CD14-positive monocyte (primary cell): Measurements from ENCODE around the gene DRGX. TPM values are rescaled to one million over a fixed set of nuclear protein-coding genes. Genes with fewer than 3 reads are reported as not detected.

Source experiments
- DNase-seq, 3 donors: peaks; one replicate each; pipeline ENCODE4 v3.0.0-alpha.2; 2011 to 2022
- H2AFZ ChIP-seq: 2 replicates; pipeline ENCODE4 v1.6.0; 2012; ENCODE audit warnings: mild to moderate bottlenecking, low read depth, low read length, inconsistent platforms; ENCODE audit not compliant: insufficient read depth, poor library complexity, severe bottlenecking
- H3K27ac ChIP-seq, 2 donors: 1 replicate in 1 of 2; 2 replicates in 1 of 2; pipeline ENCODE4 v1.5.1; 2012 to 2013; ENCODE audit warnings: low read length in 2 of 2, control low read depth in 1 of 2, inconsistent platforms in 1 of 2, low read depth in 1 of 2, mild to moderate bottlenecking in 1 of 2
- H3K27me3 ChIP-seq, 2 donors: one replicate each; pipeline versions ENCODE4 v1.6.0 to v1.6.1; 2011 to 2013; ENCODE audit warnings: low read length in 2 of 2; ENCODE audit not compliant: control insufficient read depth in 2 of 2, insufficient read depth in 2 of 2
- H3K36me3 ChIP-seq, 2 donors: replicated peaks in 1 of 2; 1 replicate in 1 of 2; 2 replicates in 1 of 2; pipeline versions ENCODE4 v1.5.1 to v1.6.1; 2012 to 2013; ENCODE audit warnings: low read length in 2 of 2, control low read depth in 1 of 2, inconsistent platforms in 1 of 2, mild to moderate bottlenecking in 1 of 2; ENCODE audit not compliant: insufficient read depth in 2 of 2, control insufficient read depth in 1 of 2
- H3K4me1 ChIP-seq, 2 donors: 1 replicate in 1 of 2; 2 replicates in 1 of 2; pipeline versions ENCODE4 v1.5.1 to v1.6.1; 2012 to 2013; ENCODE audit warnings: low read length in 2 of 2, control low read depth in 1 of 2, inconsistent platforms in 1 of 2, mild to moderate bottlenecking in 1 of 2, moderate library complexity in 1 of 2; ENCODE audit not compliant: insufficient read depth in 2 of 2, control insufficient read depth in 1 of 2
- H3K4me2 ChIP-seq: replicated peaks from 2 replicates; pipeline ENCODE3; 2012; ENCODE audit warnings: low read length, moderate library complexity, mild to moderate bottlenecking; ENCODE audit not compliant: poor library complexity, severe bottlenecking; ENCODE audit errors: extremely low read depth
- H3K4me3 ChIP-seq, 3 experiments: fragments of 200-600 bp in 1 of 3; sonication (generic) in 1 of 3; replicated peaks in 1 of 3; 1 replicate in 2 of 3; 2 replicates in 1 of 3; pipeline ENCODE4 v1.5.1; 2011 to 2013; ENCODE audit warnings: low read length in 3 of 3, mild to moderate bottlenecking in 3 of 3, control low read depth in 2 of 3, low read depth in 2 of 3, inconsistent platforms in 1 of 3, moderate library complexity in 1 of 3
- H3K79me2 ChIP-seq: 2 replicates; pipeline ENCODE4 v1.6.0; 2012; ENCODE audit warnings: mild to moderate bottlenecking, control low read depth, inconsistent platforms, low read length, moderate library complexity; ENCODE audit not compliant: insufficient read depth
- H3K9ac ChIP-seq: 2 replicates; pipeline ENCODE4 v1.6.0; 2017; ENCODE audit warnings: low read length, mild to moderate bottlenecking; ENCODE audit not compliant: insufficient read depth, poor library complexity, severe bottlenecking
- H3K9me3 ChIP-seq, 2 donors: replicated peaks in 1 of 2; 1 replicate in 1 of 2; 2 replicates in 1 of 2; pipeline versions ENCODE4 v1.5.1 to v1.6.1; 2012 to 2013; ENCODE audit warnings: low read length in 2 of 2, control low read depth in 1 of 2; ENCODE audit not compliant: control insufficient read depth in 1 of 2, insufficient read depth in 1 of 2
- H4K20me1 ChIP-seq: 2 replicates; pipeline ENCODE4 v1.6.0; 2012; ENCODE audit warnings: mild to moderate bottlenecking, low read length, control low read depth, moderate library complexity; ENCODE audit not compliant: insufficient read depth
- H3K27ac Mint-ChIP-seq, 7 donors: one replicate each; pipeline ENCODE4 v1.8.0; 2020; ENCODE audit warnings: mild to moderate bottlenecking in 7 of 7, mixed read lengths in 7 of 7, moderate library complexity in 6 of 7, inconsistent platforms in 2 of 7
- H3K27me3 Mint-ChIP-seq, 3 donors: one replicate each; pipeline ENCODE4 v1.8.0; 2021 to 2022; ENCODE audit warnings: low read depth in 3 of 3, mild to moderate bottlenecking in 3 of 3, mixed read lengths in 3 of 3, moderate library complexity in 3 of 3, inconsistent platforms in 1 of 3
- H3K36me3 Mint-ChIP-seq, 2 donors: one replicate each; pipeline ENCODE4 v1.8.0; 2020; ENCODE audit warnings: mixed read lengths in 2 of 2, inconsistent platforms in 1 of 2, mild to moderate bottlenecking in 1 of 2
- H3K4me1 Mint-ChIP-seq: one replicate; pipeline ENCODE4 v1.8.0; 2020; ENCODE audit warnings: mild to moderate bottlenecking, mixed read lengths
- H3K4me3 Mint-ChIP-seq, 2 donors: one replicate each; pipeline ENCODE4 v1.8.0; 2020; ENCODE audit warnings: mild to moderate bottlenecking in 2 of 2, mixed read lengths in 2 of 2, moderate library complexity in 1 of 2
- H3K9me3 Mint-ChIP-seq, 7 donors: one replicate each; pipeline ENCODE4 v1.8.0; 2020 to 2022; ENCODE audit warnings: mixed read lengths in 7 of 7, mild to moderate bottlenecking in 6 of 7, moderate library complexity in 6 of 7, inconsistent platforms in 2 of 7
- CTCF ChIP-seq: fragments of 200-600 bp; IDR thresholded peaks from one replicate; pipeline ENCODE4 v1.8.0; 2022; ENCODE audit warnings: antibody characterized with exemption, mild to moderate bottlenecking
- WGBS: methylation state at CpG from one replicate; pipeline ENCODE4 v1.1.5; 2013; ENCODE audit warnings: missing lambda C conversion rate; ENCODE audit not compliant: insufficient coverage; 5-methylcytosine and 5-hydroxymethylcytosine counted together
- intact Hi-C, 2 donors: fragments of 100-400 bp; cut with micrococcal nuclease; formaldehyde crosslinking; loops; one replicate each; pipeline versions ENCODE4 v1.15.0 to v1.15.1; 2023
- polyA plus RNA-seq, 3 donors: library from polyadenylated mRNA; depleted of rRNA in 1 of 3; unstranded in 2 of 3; stranded (reverse) in 1 of 3; fragments of 300-500 nt in 2 of 3; fragments of >200 nt in 1 of 3; fragmentation: Illumina TruSeq in 2 of 3; gene quantifications; 1 replicate in 2 of 3; 2 replicates in 1 of 3; pipeline ENCODE4 v1.2.3, GENCODE V29; 2012 to 2021

DRGX gene
- polyA plus RNA-seq, 3 donors = not detected

DNA sequence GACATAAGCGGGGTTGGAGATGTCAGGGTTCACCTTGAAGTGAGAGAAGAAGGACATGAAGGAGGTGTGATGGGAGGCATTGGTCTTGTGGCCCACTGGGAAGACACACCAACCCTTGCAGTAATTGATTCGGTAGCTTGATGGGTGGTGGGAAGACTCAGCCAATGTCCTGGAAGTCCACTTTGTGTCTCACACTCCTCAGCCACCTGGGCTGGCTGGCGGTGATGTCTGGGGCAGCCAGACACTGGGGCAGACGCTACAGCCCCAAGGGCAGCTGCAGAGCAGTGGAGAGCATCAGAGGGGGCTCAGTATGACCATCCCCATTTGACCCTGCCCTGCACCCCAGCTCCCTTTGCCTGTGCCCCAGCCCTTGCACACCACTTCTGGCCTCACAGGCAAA lies 16.7 kb upstream of the DRGX start:
- no peaks in the 10 kb centered on the region for H3K4me1 ChIP-seq
- H3K4me1 Mint-ChIP-seq = no peaks in the 10 kb centered on the region
- WGBS = 94% methylated on average over 4 of the region's 4 CpGs
- no peak overlapping the region for H3K9ac ChIP-seq
- H3K9me3 ChIP-seq = no peaks in the 10 kb centered on the region
- H4K20me1 ChIP-seq = no peaks in the 10 kb centered on the region
- no peak overlapping the region for H3K27ac ChIP-seq
- H3K4me3 Mint-ChIP-seq = no peak overlapping the region
- no peaks in the 10 kb centered on the region for H3K79me2 ChIP-seq
- TF ChIP-seq CTCF = no peak
- DNase-seq = no peak
- no peak overlapping the region for H3K4me2 ChIP-seq
- H3K36me3 ChIP-seq = no peaks in the 10 kb centered on the region
- intact Hi-C loops = loop anchor here in 1 of 2 donors (10.0 kb wide), 1 partner anchor 428 kb away; no protein-coding TSS in a partner anchor
- H2AFZ ChIP-seq = no peak overlapping the region
- H3K9me3 Mint-ChIP-seq = peaks cover 0 to 1% (median 0%) of the 10 kb centered on the region in 7 donors
- H3K27me3 ChIP-seq = no peaks in the 10 kb centered on the region
- H3K27me3 Mint-ChIP-seq = peaks cover 5 to 20% (median 11%) of the 10 kb centered on the region in 3 donors
- H3K27ac Mint-ChIP-seq = no peak overlapping the region
- no peak overlapping the region for H3K4me3 ChIP-seq
- no peaks in the 10 kb centered on the region for H3K36me3 Mint-ChIP-seq

DNA sequence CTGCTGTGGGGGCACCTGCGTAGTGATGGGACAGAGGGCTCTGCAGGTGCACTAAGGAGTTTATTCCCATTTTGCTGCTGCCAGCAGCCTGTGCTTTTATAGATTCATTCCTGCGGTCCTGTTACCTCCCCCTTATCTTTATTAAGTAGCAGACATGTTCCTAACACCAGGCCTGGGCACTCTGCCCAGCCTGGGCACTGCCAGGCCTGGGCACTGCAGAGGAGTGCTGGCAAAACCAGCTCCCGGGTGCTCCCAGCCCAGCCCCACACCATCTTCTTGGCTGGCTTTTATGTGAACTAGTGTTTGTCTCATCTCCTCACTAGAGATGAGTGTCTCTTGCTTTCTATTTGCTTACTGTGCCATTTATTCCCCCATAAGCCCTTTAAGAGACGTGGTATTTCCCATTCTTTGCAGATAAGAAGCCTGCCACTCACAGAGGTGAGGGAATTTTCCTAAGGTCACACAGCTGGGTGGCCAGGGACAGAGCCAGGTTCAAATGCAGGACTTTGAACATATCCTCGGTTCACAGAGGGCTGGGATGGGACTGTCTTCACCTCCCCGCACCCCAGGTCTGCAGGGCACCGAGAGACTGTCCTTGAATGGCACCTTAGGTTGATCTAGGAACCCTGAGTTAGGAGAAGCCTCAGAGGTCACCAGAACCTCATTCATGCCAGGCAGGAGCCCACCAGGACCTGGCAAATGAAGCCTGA lies 14.6 kb upstream of the DRGX start:
- Histone ChIP-seq H3K27me3 (no peaks in the 10 kb centered on the region), H3K36me3 (no peaks in the 10 kb centered on the region), H3K4me1 (no peaks in the 10 kb centered on the region), H3K4me2 (no peak overlapping the region), H3K79me2 (no peaks in the 10 kb centered on the region), H3K4me3 (no peak overlapping the region), H4K20me1 (no peaks in the 10 kb centered on the region), H2AFZ (no peak overlapping the region), H3K27ac (no peak overlapping the region), H3K9ac (no peak overlapping the region), H3K9me3 (no peaks in the 10 kb centered on the region)
- Mint-ChIP-seq H3K4me3 (no peak overlapping the region), H3K27me3 (peaks cover 7 to 21% (median 11%) of the 10 kb centered on the region in 3 donors), H3K4me1 (no peaks in the 10 kb centered on the region), H3K27ac (no peak overlapping the region), H3K9me3 (no peaks in the 10 kb centered on the region), H3K36me3 (no peaks in the 10 kb centered on the region)
- TF ChIP-seq CTCF = no peak
- intact Hi-C loops = loop anchor here in 1 of 2 donors (10.0 kb wide), 1 partner anchor 426 kb away; no protein-coding TSS in a partner anchor
- no peak for DNase-seq
- WGBS = 84% methylated on average over 7 of the region's 7 CpGs
